ENCODE measurements around the gene GNA14. TPM values are rescaled to one million over a fixed set of nuclear protein-coding genes. Genes with fewer than 3 reads are reported as not detected.
"Not testable (repeated sequence)": the region's sequence is repeated elsewhere in the genome, so short reads cannot be mapped to it uniquely, and the experiment has no call there.

Gene GNA14
- total RNA-seq, 4 donors from 2014 or later: 0.20 to 0.56 (median 0.22) TPM; not detected in 1

GRCh38 chr9:77402286-77402685 lies 245.8 kb downstream of the GNA14 start:
- no peaks in the 10 kb centered on the region for H3K27me3 ChIP-seq
- DNase-seq (no peak), ATAC-seq (no peak)
- no peak overlapping the region for H3K4me3 ChIP-seq
- H3K9me3 ChIP-seq: no peaks in the 10 kb centered on the region
- intact Hi-C loops (cut with DNase I; ENCODE audit: low total_unique reads): no loop called here
- no peaks in the 10 kb centered on the region for H3K4me1 ChIP-seq
- no peak for TF ChIP-seq POLR2A (IDR thresholded peaks at IDR 0.05)
- TF ChIP-seq, protein P1, sequence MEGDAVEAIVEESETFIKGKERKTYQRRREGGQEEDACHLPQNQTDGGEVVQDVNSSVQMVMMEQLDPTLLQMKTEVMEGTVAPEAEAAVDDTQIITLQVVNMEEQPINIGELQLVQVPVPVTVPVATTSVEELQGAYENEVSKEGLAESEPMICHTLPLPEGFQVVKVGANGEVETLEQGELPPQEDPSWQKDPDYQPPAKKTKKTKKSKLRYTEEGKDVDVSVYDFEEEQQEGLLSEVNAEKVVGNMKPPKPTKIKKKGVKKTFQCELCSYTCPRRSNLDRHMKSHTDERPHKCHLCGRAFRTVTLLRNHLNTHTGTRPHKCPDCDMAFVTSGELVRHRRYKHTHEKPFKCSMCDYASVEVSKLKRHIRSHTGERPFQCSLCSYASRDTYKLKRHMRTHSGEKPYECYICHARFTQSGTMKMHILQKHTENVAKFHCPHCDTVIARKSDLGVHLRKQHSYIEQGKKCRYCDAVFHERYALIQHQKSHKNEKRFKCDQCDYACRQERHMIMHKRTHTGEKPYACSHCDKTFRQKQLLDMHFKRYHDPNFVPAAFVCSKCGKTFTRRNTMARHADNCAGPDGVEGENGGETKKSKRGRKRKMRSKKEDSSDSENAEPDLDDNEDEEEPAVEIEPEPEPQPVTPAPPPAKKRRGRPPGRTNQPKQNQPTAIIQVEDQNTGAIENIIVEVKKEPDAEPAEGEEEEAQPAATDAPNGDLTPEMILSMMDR (IDR thresholded peaks at IDR 0.05 in 4 of 5, conservative IDR thresholded peaks at IDR 0.05 in 1 of 5): no peak
- no peak overlapping the region for H3K27ac ChIP-seq
- in situ Hi-C loops (cut with MboI; ENCODE audit: low sequenced_read_pairs in 4 of 4): no loop called here
- peaks cover 0 to 36% of the 10 kb centered on the region in 2 donors for H3K36me3 ChIP-seq

- peaks cover 0 to 13% of the 10 kb centered on the region in 2 donors for H3K36me3 ChIP-seq
- H3K27ac ChIP-seq: no peak overlapping the region
- DNase-seq (no peak), ATAC-seq (no peak)
- H3K27me3 ChIP-seq: no peaks in the 10 kb centered on the region
- H3K4me3 ChIP-seq: no peak overlapping the region
- no peaks in the 10 kb centered on the region for H3K9me3 ChIP-seq
- TF ChIP-seq POLR2A (IDR thresholded peaks at IDR 0.05): no peak
- TF ChIP-seq, protein P1 (IDR thresholded peaks at IDR 0.05 in 4 of 5, conservative IDR thresholded peaks at IDR 0.05 in 1 of 5): no peak
- in situ Hi-C loops (cut with MboI; ENCODE audit: low sequenced_read_pairs in 4 of 4) (no loop called here), intact Hi-C loops (cut with DNase I; ENCODE audit: low total_unique reads) (no loop called here)
- no peaks in the 10 kb centered on the region for H3K4me1 ChIP-seq
Observed at GRCh38 chr9:77399964-77400363, 248.2 kb downstream of the GNA14 start.

- ATAC-seq; DNase-seq; in situ Hi-C loops (cut with MboI; ENCODE audit: low sequenced_read_pairs in 4 of 4): not testable (repeated sequence)
Observed at GRCh38 chr9:77398581-77398980, 249.5 kb downstream of the GNA14 start.

DNA sequence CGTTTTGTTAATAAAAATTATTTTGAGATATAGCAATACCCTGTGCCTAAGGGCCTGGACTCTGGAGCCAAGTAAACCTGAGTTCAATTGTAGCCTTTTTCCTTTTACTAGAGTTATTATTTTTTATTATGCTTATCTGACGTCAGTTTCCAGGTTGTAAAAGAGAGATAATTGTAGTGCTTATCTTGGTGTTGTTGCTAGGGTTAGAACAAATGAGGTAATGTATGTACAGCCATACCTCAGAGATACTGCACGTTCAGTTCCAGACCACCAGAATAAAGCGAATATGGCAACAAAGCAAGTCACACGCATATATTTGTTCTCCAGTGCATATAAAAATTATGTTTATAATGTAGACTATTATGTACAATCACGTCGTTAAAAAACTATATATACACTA lies 255.8 kb downstream of the GNA14 start:
- peaks cover 0 to 11% of the 10 kb centered on the region in 2 donors for H3K36me3 ChIP-seq
- no peaks in the 10 kb centered on the region for H3K9me3 ChIP-seq
- ATAC-seq (no peak), DNase-seq (no peak)
- H3K4me1 ChIP-seq: no peaks in the 10 kb centered on the region
- no peaks in the 10 kb centered on the region for H3K27me3 ChIP-seq
- intact Hi-C loops (cut with DNase I; ENCODE audit: low total_unique reads): no loop called here
- no peak overlapping the region for H3K27ac ChIP-seq
- in situ Hi-C loops (cut with MboI; ENCODE audit: low sequenced_read_pairs in 4 of 4): no loop called here
- TF ChIP-seq, protein P1 (IDR thresholded peaks at IDR 0.05 in 4 of 5, conservative IDR thresholded peaks at IDR 0.05 in 1 of 5): no peak
- no peak for TF ChIP-seq POLR2A (IDR thresholded peaks at IDR 0.05)
- H3K4me3 ChIP-seq: no peak overlapping the region

More at GRCh38 chr9:77398581-77398980, 249.5 kb downstream of the GNA14 start:
- H3K36me3 ChIP-seq; H3K4me1 ChIP-seq; H3K27me3 ChIP-seq; H3K4me3 ChIP-seq; H3K27ac ChIP-seq; H3K9me3 ChIP-seq; intact Hi-C loops (cut with DNase I; ENCODE audit: low total_unique reads): not testable (repeated sequence)

DNA sequence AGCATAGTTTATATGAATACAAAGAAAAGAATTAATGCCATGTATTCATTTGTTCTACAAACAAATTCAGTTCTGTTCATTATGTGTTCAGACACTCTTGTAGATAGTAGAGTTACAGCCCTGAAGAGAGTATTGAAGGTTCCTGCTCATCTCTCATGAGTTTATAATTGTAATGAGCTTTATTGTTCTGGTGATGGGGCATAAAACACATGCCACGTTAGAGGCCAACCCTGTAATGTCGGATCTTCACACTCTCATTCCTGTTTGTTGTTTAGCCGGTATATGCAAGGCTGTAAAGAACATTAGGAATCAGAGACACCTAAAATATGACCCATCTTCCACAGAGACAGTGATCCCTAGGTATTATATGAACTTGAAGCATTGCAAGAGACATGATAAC lies 256.3 kb downstream of the GNA14 start:
- H3K27ac ChIP-seq: no peak overlapping the region
- H3K27me3 ChIP-seq: no peaks in the 10 kb centered on the region
- H3K4me3 ChIP-seq: no peak overlapping the region
- H3K36me3 ChIP-seq: peaks cover 0 to 11% of the 10 kb centered on the region in 2 donors
- H3K9me3 ChIP-seq: no peaks in the 10 kb centered on the region
- no peak for ATAC-seq
- intact Hi-C loops (cut with DNase I; ENCODE audit: low total_unique reads): no loop called here
- no peak for TF ChIP-seq POLR2A (IDR thresholded peaks at IDR 0.05)
- TF ChIP-seq, protein P1 (IDR thresholded peaks at IDR 0.05 in 4 of 5, conservative IDR thresholded peaks at IDR 0.05 in 1 of 5): no peak
- in situ Hi-C loops (cut with MboI; ENCODE audit: low sequenced_read_pairs in 4 of 4): no loop called here
- no peak for DNase-seq
- no peaks in the 10 kb centered on the region for H3K4me1 ChIP-seq
